Glomerular endothelial cell (primary cell): ENCODE results near the gene PHLDA2. TPM values are rescaled to one million over a fixed set of nuclear protein-coding genes. Genes with fewer than 3 reads are reported as not detected.

Experiments
- DNase-seq: peaks from one replicate; pipeline ENCODE4 v3.0.0-alpha.2; 2011; ENCODE audit warnings: low read depth, low spot score; ENCODE audit errors: extremely low read depth
- total RNA-seq: library from RNA; depleted of rRNA; stranded (reverse); fragments of >200 nt; gene quantifications from 2 replicates; pipeline ENCODE4 v1.2.3, GENCODE V29; 2015

The PHLDA2 gene
- total RNA-seq, 1 donor from 2014 or later: 95.4 TPM

GRCh38 chr11:2899080-2899783 is 30.0 kb downstream of the PHLDA2 start:
- no peak for DNase-seq

GRCh38 chr11:2898366-2899079 is 30.7 kb downstream of the PHLDA2 start:
- DNase-seq: peak; percentile 77

GRCh38 chr11:2897048-2897447 is 32.2 kb downstream of the PHLDA2 start:
- no peak for DNase-seq

- no peak for DNase-seq
These were observed 33.2 kb downstream of the PHLDA2 start for GRCh38 chr11:2896047-2896446.

GRCh38 chr11:2893935-2894334 is 35.3 kb downstream of the PHLDA2 start:
- DNase-seq: no peak

- DNase-seq: no peak
These were observed 36.2 kb downstream of the PHLDA2 start for GRCh38 chr11:2892967-2893528.

GRCh38 chr11:2892215-2892966 is 36.8 kb downstream of the PHLDA2 start:
- no peak for DNase-seq

- DNase-seq: no peak
These were observed 37.6 kb downstream of the PHLDA2 start for GRCh38 chr11:2891326-2892214.

- no peak for DNase-seq
These were observed 38.5 kb downstream of the PHLDA2 start for GRCh38 chr11:2890466-2891294.

- DNase-seq: no peak
These were observed 39.6 kb downstream of the PHLDA2 start for GRCh38 chr11:2889362-2890273.

- peak; percentile 29 for DNase-seq
These were observed 40.8 kb downstream of the PHLDA2 start for GRCh38 chr11:2888266-2888968.

GRCh38 chr11:2887515-2888195 is 41.6 kb downstream of the PHLDA2 start:
- no peak for DNase-seq

- DNase-seq: no peak
These were observed 42.3 kb downstream of the PHLDA2 start for GRCh38 chr11:2886936-2887335.

- no peak for DNase-seq
These were observed 42.9 kb downstream of the PHLDA2 start for GRCh38 chr11:2886191-2886894.

- no peak for DNase-seq
These were observed 43.5 kb downstream of the PHLDA2 start, which contains the start of gene CDKN1C for GRCh38 chr11:2885678-2886081. Gene CDKN1C, minus strand, starts transcription at chr11:2885775. Its CDS starts 319 bp downstream, at chr11:2885456.

- no peak for DNase-seq
These were observed 44.1 kb downstream of the PHLDA2 start for GRCh38 chr11:2885017-2885677.
